Stimulated activated CD4-positive, alpha-beta T cell treated with anti-CD3 and anti-CD28 coated beads, Interleukin-12 subunit alpha, Interleukin-12 subunit beta, amount 100 ng/mL, for 24 hours (primary cell): ENCODE data around the gene LSM4.
A peak's percentile ranks its signal among the peaks of the same experiment; 100 is the strongest.

Source experiments
- DNase-seq, 2 experiments: peaks; one replicate each; pipeline ENCODE4 v3.0.0-alpha.2; 2020; ENCODE audit warnings: low read depth in 2 of 2

The LSM4 gene

DNA sequence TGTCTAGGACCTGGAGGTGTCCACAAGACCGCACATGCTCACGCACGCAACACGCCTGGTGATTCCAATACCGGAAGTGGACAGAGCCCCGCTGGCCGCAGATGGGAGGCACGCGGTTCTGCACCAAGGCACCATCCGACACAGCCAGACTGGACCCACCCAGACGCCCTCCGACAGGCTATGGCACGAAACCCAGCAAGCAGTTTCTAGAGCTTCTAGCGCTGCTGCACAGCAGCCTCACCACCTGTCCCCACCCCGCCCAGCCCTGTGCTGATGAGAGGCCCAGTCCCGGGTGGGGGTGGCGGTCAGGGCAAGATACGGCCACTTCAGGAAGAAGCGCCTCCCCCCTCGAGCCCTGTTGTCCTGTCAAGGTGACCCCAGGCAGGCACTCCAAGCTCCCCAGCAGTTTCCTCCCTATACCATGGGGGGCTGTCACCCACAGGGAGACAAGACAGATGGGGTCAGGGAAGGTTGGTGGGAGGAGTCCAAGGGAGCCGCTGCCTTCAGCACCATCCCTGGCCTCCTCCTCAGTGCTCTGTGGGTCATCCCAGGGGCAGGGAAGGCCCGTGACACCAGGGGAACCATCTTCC, 11.3 kb downstream of the LSM4 start:
- DNase-seq, result no peak

DNA sequence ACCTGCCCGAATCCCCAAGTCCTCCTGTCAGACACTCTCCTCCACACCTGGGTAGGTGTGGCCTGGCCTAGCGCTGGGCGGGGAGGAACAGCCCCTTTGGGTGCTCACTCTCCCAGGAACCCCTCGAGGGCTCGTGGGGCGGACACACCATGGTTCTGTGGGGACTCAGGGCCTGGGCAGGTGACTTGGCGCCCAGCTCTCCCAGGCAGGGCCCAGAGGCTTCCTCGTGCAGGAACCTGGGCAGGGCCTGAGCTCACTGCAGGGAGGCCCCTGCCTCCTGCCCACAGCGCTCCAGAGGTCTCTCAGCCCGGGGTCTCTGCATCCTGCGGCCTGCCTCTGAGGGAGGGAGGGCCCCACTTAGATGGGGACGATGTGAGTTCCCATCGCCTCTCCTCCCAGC, 11.9 kb downstream of the LSM4 start:
- DNase-seq, result no peak

- DNase-seq, result no peak
Measured at GRCh38 chr19:18310118-18310909, 12.6 kb downstream of the LSM4 start.

GRCh38 chr19:18309525-18310064, 13.3 kb downstream of the LSM4 start:
- DNase-seq, result no peak

GRCh38 chr19:18308948-18309325, 13.9 kb downstream of the LSM4 start:
- no peak for DNase-seq

DNA sequence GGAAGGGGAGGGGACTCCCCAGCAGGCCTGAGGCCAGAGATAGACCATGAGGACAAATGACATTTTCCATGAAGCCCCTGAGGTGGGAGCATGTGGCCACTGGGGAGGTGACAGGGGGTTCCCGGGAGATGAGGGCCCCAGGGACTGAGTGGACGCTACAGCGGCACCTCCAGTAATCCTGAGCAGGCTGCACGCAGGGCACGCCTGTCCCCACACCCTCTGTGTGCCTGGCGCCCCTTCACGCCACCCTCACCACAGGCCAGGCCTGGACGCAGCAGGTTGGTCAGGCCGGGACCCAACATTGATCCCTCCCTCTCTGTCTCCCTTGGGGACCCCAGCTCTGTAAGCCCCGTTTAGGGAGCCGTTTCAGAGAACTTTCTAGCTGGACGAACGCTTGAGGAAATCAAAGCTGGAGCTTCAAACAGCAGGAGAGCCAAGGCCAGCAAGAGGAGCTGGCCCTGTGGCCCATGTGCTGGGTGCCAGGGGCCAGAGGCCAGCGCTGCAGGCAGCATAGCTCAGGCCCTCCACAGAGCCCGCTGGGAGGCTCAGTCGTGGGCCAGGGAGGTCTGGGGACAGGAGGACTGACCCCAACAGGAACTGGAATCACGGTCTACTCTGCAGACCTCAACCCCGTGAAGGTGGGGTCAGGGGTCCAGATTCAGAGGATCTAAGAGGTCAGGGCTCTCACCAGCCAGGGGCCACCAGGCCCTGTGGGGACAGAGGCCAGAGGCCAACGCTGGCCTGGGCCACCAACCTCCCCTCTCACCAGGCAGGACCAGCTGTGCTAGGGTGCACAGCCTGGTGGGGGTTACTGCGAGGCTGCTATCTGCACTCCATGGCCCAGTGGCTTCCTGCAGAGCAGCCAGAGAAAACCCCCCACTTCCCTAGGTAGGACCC, 14.6 kb downstream of the LSM4 start:
- DNase-seq, result no peak

GRCh38 chr19:18307271-18307681, 15.6 kb downstream of the LSM4 start:
- no peak for DNase-seq

- no peak for DNase-seq
Measured at GRCh38 chr19:18306888-18307260, 16.0 kb downstream of the LSM4 start.

DNA sequence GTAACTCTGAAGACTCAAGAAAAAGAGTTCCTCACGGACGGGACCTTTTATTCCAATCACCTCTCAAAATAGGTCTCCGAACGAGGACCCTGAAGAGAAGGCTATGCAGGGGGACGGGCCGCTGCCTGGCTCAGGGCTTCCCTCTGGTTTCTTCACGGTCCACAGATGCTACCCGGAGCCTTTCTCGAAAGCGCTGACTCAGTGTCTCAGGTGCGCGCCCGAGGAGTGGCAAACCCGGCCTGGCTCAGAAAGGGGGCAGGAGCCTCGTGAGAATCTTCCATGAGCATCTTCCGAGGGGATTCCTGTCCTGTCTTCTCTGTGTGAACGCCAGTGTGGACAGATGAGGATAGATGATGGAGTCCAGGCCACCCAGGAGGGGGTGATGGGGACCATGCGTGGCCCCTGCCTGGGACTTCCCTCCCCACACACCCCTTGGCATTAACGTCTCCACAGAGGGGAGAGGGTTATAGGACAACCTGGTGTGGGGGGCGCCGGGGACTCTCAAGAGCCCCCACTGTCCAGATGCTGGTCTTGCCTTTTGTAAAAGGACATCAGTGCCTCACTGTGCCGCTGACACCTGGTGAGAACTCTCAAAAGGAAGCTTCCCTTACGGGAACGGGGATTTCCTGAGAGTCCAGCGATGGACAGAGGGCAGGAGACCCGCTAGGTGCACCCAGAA, 16.5 kb downstream of the LSM4 start:
- DNase-seq, result no peak

- peak; percentile 70 to 78 for DNase-seq
Measured at GRCh38 chr19:18304458-18305310, 18.2 kb downstream of the LSM4 start.

DNA sequence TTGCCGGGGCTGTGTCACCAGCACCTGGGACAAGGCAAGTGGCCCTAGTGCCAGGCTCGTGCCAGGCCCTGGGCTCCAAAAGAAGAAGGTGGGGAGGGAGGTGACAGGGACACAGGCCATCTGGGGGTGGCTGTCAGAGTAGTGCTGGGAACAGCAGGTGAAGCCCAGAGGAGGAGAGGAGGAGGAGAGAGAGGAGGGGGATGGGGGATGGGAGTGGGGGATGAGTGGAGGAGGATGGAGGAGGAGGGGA, 18.7 kb downstream of the LSM4 start:
- no peak for DNase-seq

DNA sequence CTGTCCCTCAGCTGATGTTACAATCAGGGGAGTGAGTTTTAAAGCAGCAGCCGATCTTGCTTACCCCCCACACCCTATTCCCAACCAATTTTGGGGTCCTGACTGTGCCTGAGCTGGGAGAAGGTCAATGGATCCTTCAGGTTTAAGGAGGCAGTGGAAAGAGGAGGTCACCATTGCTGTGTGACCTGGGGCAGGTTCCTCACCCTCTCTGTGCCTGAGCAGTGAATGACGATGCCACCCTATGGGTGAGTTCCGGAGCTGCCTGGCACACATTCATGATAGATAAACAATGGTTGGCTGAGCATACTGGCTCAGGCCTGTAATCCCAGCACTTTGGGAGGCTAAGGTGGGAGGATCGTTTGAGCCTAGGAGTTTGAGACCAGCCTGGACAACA, 21.2 kb downstream of the LSM4 start:
- no peak for DNase-seq

DNA sequence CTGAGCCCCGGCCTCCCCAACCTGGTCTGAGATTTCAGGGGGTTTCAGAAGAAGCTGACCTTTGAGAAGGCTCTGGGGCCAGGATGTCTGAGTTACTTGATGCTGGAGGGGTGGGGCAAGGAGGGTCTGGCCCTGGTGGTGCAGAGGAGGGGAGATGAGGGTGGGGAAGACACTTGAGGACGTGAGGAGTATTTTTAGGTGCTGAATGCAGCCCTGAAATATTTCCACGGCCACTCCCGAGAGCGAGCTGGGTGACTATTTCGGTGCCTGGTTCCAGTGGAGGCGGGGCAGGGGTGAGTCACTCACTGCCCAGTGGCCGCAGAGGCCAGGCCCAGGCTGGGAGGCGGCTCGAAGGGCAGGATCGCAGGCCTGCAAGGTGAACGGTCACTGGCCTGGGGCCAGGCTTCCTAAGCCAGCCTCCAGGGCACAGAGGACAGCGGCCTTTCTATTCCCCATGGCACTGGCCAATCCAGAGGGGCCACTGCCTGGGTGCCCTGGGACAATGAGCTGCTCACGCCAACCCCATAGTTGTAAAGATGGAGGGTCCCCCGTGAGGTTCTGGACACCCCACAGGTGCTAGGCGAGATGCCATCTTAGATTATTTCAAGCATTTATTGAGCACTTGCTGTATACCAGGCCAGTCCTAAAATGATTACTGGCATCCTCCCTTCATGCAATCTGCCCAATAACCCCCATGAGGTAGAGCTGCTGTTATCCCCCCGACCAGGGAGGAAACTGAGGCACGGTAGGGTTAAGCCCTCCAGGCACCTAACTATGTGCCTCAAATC, 21.8 kb downstream of the LSM4 start:
- no peak for DNase-seq

DNA sequence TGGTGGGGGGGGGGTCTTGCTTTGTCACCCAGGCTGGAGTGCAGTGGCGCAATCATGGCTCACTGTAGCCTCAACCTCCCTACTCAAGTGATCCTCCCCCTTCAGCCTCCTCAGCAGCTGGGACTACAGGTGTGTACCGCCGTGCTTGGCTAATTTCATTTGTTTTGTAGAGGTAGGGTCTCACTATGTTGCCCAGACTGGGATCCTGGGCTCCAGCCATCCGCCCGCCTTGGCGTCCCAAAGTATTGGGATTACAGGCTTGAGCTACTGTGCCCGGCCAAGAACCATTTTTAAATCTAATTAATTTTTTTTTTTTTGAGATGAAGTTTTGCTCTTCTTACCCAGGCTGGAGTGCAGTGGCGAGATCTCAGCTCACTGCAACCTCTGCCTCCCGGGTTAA, 23.2 kb downstream of the LSM4 start:
- DNase-seq, result no peak

- no peak for DNase-seq
Measured at GRCh38 chr19:18298601-18299000, 24.3 kb downstream of the LSM4 start.

DNA sequence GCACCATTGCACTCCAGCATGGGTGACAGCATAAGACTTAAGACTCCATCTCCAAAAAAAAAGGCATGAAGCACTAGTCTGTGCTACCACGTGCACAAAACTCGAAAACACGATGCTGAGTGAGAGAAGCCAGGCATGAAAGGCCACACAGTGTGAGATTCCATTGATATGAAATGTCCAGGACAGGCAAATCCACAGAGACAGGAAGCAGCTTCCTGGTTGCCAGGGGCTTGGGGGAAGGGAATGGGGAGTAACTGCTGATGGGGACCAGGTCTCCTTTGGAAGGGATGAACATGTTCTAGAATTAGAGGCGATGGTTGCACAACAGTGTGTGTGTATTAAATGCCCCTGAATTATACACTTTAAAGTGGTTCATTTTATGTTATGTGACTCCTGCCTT, 25.6 kb downstream of the LSM4 start:
- DNase-seq, result no peak

GRCh38 chr19:18295034-18295451, 27.8 kb downstream of the LSM4 start:
- DNase-seq, result no peak

GRCh38 chr19:18294467-18294864, 28.4 kb downstream of the LSM4 start:
- peak; percentile 71 to 92 for DNase-seq

- no peak for DNase-seq
Measured at GRCh38 chr19:18293642-18294466, 29.0 kb downstream of the LSM4 start.
